HEK293 (cell line): ENCODE measurements around the gene TTLL9.
"Not testable (repeated sequence)": the region's sequence is repeated elsewhere in the genome, so short reads cannot be mapped to it uniquely, and the experiment has no call there.

Experiments used
- CTCF ChIA-PET: fragments of 350-600 bp; formaldehyde crosslinking; extraction: SDS; loops from one replicate; lab custom pipeline; 2021; ENCODE audit warnings: antibody characterized with exemption; lab: Yijun Ruan, JAX
- POLR2A ChIA-PET: fragments of 300-600 bp; formaldehyde crosslinking; extraction: SDS; loops from one replicate; lab custom pipeline; 2020; ENCODE audit warnings: antibody characterized with exemption, inconsistent platforms; lab: Yijun Ruan, JAX
- H3K27ac ChIP-seq: fragments of 200-500 bp; sonication (Bioruptor generic); 2 replicates; pipeline ENCODE4 v1.5.1; 2014; ENCODE audit warnings: low read depth, low read length, control low read depth, inconsistent platforms; ENCODE audit errors: extremely low read depth
- H3K36me3 ChIP-seq, 2 experiments: fragments of 200-500 bp in 1 of 2; sonication (Bioruptor generic) in 1 of 2; 1 replicate in 1 of 2; 2 replicates in 1 of 2; pipeline ENCODE4 v1.5.1; 2014 to 2017; ENCODE audit warnings: inconsistent platforms in 2 of 2, low read length in 2 of 2; ENCODE audit not compliant: control insufficient read depth in 2 of 2, insufficient read depth in 1 of 2
- H3K4me1 ChIP-seq: fragments of 200-500 bp; sonication (Bioruptor generic); 2 replicates; pipeline ENCODE4 v1.5.1; 2014; ENCODE audit warnings: mild to moderate bottlenecking, low read length, inconsistent platforms; ENCODE audit not compliant: control insufficient read depth, insufficient read depth
- H3K4me3 ChIP-seq: 2 replicates; pipeline ENCODE4 v1.5.1; 2011; ENCODE audit warnings: low read depth, mild to moderate bottlenecking, control low read depth, low read length, moderate library complexity
- H3K9me3 ChIP-seq: fragments of 200-500 bp; sonication (Bioruptor generic); 2 replicates; pipeline ENCODE4 v1.5.1; 2014; ENCODE audit warnings: low read depth, low read length, inconsistent platforms; ENCODE audit not compliant: control insufficient read depth, insufficient read depth
- GLI2 ChIP-seq: fragments of 450-650 bp; formaldehyde crosslinking; IDR thresholded peaks from 2 replicates; pipeline ENCODE4; 2017; ENCODE audit warnings: missing biosample characterization, missing genetic modification characterization, low read depth, borderline replicate concordance
- ZNF23 ChIP-seq: fragments of 450-650 bp; formaldehyde crosslinking; IDR thresholded peaks from 2 replicates; pipeline ENCODE4 v1.5.1; 2016; ENCODE audit warnings: missing biosample characterization, missing genetic modification characterization, borderline replicate concordance
- ZNF239 ChIP-seq: fragments of 450-650 bp; formaldehyde crosslinking; IDR thresholded peaks from 2 replicates; pipeline ENCODE4 v1.5.1; 2016; ENCODE audit warnings: missing biosample characterization, missing genetic modification characterization
- ZNF266 ChIP-seq: fragments of 450-650 bp; formaldehyde crosslinking; IDR thresholded peaks from 2 replicates; pipeline ENCODE4 v1.5.1; 2016; ENCODE audit warnings: missing biosample characterization, missing genetic modification characterization, low read depth
- ZNF394 ChIP-seq: fragments of 450-650 bp; formaldehyde crosslinking; IDR thresholded peaks from 2 replicates; pipeline ENCODE4 v1.5.1; 2016; ENCODE audit warnings: missing biosample characterization, missing genetic modification characterization, mild to moderate bottlenecking, moderate library complexity, borderline replicate concordance
- ZNF530 ChIP-seq: fragments of 450-650 bp; formaldehyde crosslinking; IDR thresholded peaks from 2 replicates; pipeline ENCODE4 v1.5.1; 2016; ENCODE audit warnings: low read depth, missing biosample characterization, missing genetic modification characterization
- ZNF560 ChIP-seq: fragments of 450-650 bp; formaldehyde crosslinking; IDR thresholded peaks from 2 replicates; pipeline ENCODE4 v1.5.1; 2017; ENCODE audit warnings: missing biosample characterization, missing genetic modification characterization, borderline replicate concordance
- ZNF626 ChIP-seq: fragments of 450-650 bp; sonication (Bioruptor Pico); formaldehyde crosslinking; IDR thresholded peaks from 2 replicates; pipeline ENCODE4 v1.5.1; 2018; ENCODE audit warnings: missing biosample characterization, missing genetic modification characterization, inconsistent platforms
- ZNF658 ChIP-seq: fragments of 450-650 bp; formaldehyde crosslinking; IDR thresholded peaks from 2 replicates; pipeline ENCODE4; 2016; ENCODE audit warnings: missing biosample characterization, missing genetic modification characterization
- ZNF707 ChIP-seq: fragments of 450-650 bp; formaldehyde crosslinking; IDR thresholded peaks from 2 replicates; pipeline ENCODE4 v1.5.1; 2016; ENCODE audit warnings: missing biosample characterization, missing genetic modification characterization
- ZNF777 ChIP-seq: fragments of 450-650 bp; formaldehyde crosslinking; IDR thresholded peaks from 2 replicates; pipeline ENCODE4 v1.5.1; 2017; ENCODE audit warnings: missing biosample characterization, missing genetic modification characterization, borderline replicate concordance
- ZNF785 ChIP-seq: fragments of 450-650 bp; formaldehyde crosslinking; IDR thresholded peaks from 2 replicates; pipeline ENCODE4 v1.5.1; 2016; ENCODE audit warnings: missing biosample characterization, missing genetic modification characterization
- ZNF792 ChIP-seq: fragments of 450-650 bp; formaldehyde crosslinking; IDR thresholded peaks from 2 replicates; pipeline ENCODE4 v1.5.1; 2016; ENCODE audit warnings: missing biosample characterization, missing genetic modification characterization
- TF ChIP-seq, protein P1 (sequence below): fragments of 450-650 bp; formaldehyde crosslinking; IDR thresholded peaks from 2 replicates; pipeline ENCODE4 v1.5.1; 2016; ENCODE audit warnings: missing biosample characterization, missing genetic modification characterization
- TF ChIP-seq, protein P2 (sequence below): fragments of 450-650 bp; formaldehyde crosslinking; IDR thresholded peaks from 2 replicates; pipeline ENCODE4 v1.5.1; 2016; ENCODE audit warnings: missing biosample characterization, missing genetic modification characterization
- TF ChIP-seq, protein P3 (sequence below): fragments of 450-650 bp; formaldehyde crosslinking; IDR thresholded peaks from 2 replicates; pipeline ENCODE4 v1.5.1; 2017; ENCODE audit warnings: missing biosample characterization, missing genetic modification characterization

The TTLL9 gene

DNA sequence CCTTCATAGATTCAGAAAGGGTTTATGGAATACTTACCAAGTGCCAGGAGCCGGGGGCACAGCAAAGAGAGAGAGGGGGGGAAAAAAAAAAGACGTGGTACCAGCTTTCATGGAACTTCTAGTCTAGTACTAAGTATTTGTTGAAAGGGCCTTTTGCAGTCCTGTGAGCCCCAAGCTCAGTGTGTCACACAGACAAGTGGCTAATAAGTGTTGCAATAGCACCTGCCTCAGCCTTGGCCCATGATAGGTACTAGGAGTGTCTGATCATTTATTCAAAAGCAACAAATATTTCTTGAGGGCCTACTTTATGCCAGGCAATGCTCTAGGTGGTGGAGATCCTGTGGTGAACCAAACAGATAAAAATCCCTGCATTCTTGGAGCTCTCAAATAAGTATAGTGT, 43.4 kb upstream of the TTLL9 start (continued):
- TF ChIP-seq, protein P1, sequence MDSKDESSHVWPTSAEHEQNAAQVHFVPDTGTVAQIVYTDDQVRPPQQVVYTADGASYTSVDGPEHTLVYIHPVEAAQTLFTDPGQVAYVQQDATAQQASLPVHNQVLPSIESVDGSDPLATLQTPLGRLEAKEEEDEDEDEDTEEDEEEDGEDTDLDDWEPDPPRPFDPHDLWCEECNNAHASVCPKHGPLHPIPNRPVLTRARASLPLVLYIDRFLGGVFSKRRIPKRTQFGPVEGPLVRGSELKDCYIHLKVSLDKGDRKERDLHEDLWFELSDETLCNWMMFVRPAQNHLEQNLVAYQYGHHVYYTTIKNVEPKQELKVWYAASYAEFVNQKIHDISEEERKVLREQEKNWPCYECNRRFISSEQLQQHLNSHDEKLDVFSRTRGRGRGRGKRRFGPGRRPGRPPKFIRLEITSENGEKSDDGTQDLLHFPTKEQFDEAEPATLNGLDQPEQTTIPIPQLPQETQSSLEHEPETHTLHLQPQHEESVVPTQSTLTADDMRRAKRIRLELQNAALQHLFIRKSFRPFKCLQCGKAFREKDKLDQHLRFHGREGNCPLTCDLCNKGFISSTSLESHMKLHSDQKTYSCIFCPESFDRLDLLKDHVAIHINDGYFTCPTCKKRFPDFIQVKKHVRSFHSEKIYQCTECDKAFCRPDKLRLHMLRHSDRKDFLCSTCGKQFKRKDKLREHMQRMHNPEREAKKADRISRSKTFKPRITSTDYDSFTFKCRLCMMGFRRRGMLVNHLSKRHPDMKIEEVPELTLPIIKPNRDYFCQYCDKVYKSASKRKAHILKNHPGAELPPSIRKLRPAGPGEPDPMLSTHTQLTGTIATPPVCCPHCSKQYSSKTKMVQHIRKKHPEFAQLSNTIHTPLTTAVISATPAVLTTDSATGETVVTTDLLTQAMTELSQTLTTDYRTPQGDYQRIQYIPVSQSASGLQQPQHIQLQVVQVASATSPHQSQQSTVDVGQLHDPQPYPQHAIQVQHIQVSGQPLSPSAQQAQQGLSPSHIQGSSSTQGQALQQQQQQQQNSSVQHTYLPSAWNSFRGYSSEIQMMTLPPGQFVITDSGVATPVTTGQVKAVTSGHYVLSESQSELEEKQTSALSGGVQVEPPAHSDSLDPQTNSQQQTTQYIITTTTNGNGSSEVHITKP (tag by site-specific recombination): no peak
- TF ChIP-seq ZNF560 (tag by site-specific recombination): no peak

DNA sequence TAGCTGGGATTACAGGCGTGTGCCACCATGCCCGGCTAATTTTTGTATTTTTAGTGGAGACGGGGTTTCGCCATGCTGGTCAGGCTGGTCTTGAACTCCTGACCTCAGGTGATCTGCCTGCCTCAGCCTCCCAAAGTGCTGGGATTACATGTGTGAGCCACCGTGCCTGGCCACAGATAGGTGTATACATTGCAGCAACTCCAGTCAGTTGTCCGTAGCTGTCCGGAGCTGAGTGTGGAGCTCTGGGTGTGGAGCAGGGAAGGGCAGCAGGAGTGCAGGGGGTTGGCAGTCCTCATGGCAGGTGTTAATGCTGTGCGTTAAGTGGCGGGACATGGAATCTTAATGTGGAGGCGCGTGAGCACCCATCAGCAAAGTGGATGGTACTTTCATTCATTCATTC, 42.4 kb upstream of the TTLL9 start:
- ChIA-PET CTCF (interaction anchor here (0.6 kb wide), 2 partner anchors 19 to 72 kb away, joined by 3 read pairs; no protein-coding TSS in a partner anchor), POLR2A (interaction anchor here (0.7 kb wide), 1 partner anchor 10 kb away, joined by 7 read pairs; no protein-coding TSS in a partner anchor)
- not testable (repeated sequence) for H3K36me3 ChIP-seq, H3K4me1 ChIP-seq, H3K9me3 ChIP-seq, H3K27ac ChIP-seq, H3K4me3 ChIP-seq

DNA sequence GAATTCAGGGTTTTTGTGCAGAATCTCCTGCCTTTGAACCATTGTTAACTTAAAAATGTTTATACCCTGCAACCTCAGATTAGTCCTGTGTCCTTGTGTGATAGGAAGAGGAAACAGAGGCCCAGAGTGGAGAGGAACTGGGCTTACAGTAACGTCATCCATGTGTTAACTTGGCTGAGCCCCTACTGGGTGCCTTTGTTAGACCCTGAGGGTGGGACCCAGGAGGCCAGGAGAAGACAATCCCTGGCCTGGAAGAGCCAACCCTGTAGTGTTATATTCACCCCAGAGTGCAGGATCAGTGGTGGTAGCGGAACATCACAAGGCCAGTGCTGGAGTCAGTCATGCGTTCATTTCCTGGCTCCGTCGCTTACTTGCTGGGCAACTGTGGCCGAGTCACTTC, 40.7 kb upstream of the TTLL9 start:
- Histone ChIP-seq H3K9me3 (no peaks in the 10 kb centered on the region), H3K27ac (no peak overlapping the region), H3K36me3 (no peaks in the 10 kb centered on the region), H3K4me1 (no peaks in the 10 kb centered on the region), H3K4me3 (no peak overlapping the region)
- POLR2A ChIA-PET: no interaction called here
- CTCF ChIA-PET: interaction anchor here (0.6 to 1.7 kb wide), 3 partner anchors 17 to 201 kb away, joined by 3 to 9 read pairs (median 5); no protein-coding TSS in a partner anchor
- TF ChIP-seq ZNF658 (tag by site-specific recombination): no peak
- TF ChIP-seq ZNF394 (tag by site-specific recombination): no peak
- TF ChIP-seq, protein P1 (tag by site-specific recombination): no peak
- TF ChIP-seq ZNF239 (tag by site-specific recombination): no peak
- TF ChIP-seq, protein P2, sequence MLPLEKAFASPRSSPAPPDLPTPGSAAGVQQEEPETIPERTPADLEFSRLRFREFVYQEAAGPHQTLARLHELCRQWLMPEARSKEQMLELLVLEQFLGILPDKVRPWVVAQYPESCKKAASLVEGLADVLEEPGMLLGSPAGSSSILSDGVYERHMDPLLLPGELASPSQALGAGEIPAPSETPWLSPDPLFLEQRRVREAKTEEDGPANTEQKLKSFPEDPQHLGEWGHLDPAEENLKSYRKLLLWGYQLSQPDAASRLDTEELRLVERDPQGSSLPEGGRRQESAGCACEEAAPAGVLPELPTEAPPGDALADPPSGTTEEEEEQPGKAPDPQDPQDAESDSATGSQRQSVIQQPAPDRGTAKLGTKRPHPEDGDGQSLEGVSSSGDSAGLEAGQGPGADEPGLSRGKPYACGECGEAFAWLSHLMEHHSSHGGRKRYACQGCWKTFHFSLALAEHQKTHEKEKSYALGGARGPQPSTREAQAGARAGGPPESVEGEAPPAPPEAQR (tag by site-specific recombination): no peak
- no peak for TF ChIP-seq ZNF626 (tag by site-specific recombination)

DNA sequence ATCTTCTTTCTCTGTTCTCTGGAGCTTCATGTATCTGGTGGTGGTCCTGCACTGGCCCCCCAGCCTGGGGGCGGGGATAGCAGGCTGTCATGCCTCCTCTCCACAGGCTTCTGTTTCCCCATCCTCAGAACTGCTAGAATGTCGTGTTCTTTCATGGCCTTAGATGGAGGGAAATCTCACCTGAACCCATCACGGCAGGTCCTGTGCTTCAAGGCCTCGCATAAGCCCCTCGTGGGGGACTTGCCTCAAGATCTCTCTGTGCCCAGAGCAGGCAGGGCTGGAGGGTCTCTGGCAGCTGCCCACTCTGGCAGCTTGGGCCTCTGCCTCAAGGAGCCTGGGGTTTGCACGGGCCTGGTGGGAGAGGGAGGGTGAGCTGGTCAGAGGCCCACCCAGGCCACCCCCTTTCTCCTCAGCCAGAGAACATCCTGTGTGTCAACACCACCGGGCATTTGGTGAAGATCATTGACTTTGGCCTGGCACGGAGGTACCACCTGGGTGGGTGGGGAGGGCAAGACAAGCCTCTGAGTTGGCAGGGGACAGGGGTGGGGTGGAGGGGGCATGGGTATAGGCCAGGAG, 39.9 kb upstream of the TTLL9 start:
- H3K27ac ChIP-seq: no peak overlapping the region
- ChIA-PET CTCF (interaction anchor here (0.5 to 1.7 kb wide), 6 partner anchors 8 to 226 kb away, joined by 3 to 9 read pairs (median 3); no protein-coding TSS in a partner anchor), POLR2A (no interaction called here)
- H3K4me1 ChIP-seq: no peaks in the 10 kb centered on the region
- H3K9me3 ChIP-seq: no peaks in the 10 kb centered on the region
- no peaks in the 10 kb centered on the region for H3K36me3 ChIP-seq
- H3K4me3 ChIP-seq: no peak overlapping the region
- TF ChIP-seq ZNF785 (tag by site-specific recombination) (no peak), ZNF266 (no peak), ZNF707 (tag by site-specific recombination) (no peak), ZNF23 (tag by site-specific recombination) (no peak), ZNF792 (tag by site-specific recombination) (no peak), GLI2 (no peak), ZNF777 (tag by site-specific recombination) (no peak), ZNF239 (tag by site-specific recombination) (no peak), ZNF530 (tag by site-specific recombination) (no peak)
- TF ChIP-seq, protein P3, sequence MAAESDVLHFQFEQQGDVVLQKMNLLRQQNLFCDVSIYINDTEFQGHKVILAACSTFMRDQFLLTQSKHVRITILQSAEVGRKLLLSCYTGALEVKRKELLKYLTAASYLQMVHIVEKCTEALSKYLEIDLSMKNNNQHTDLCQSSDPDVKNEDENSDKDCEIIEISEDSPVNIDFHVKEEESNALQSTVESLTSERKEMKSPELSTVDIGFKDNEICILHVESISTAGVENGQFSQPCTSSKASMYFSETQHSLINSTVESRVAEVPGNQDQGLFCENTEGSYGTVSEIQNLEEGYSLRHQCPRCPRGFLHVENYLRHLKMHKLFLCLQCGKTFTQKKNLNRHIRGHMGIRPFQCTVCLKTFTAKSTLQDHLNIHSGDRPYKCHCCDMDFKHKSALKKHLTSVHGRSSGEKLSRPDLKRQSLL (tag by site-specific recombination): no peak
